ENCODE data around the gene GSTK1. TPM values are rescaled to one million over a fixed set of nuclear protein-coding genes. Genes with fewer than 3 reads are reported as not detected.
"Not testable (repeated sequence)": the region's sequence is repeated elsewhere in the genome, so short reads cannot be mapped to it uniquely, and the experiment has no call there.

The GSTK1 gene
- polyA plus RNA-seq, 1 of the 3 experiments (the other 2 are of a cell fraction) = 299 TPM

- Histone ChIP-seq H3K4me3 (ENCODE audit: low read depth in 2 of 2, low read length in 1 of 2) (peak overlapping the region; percentile 73 to 86), H3K9me2 (no peaks in the 10 kb centered on the region), H3K4me1 (ENCODE audit: control insufficient read depth in 1 of 2, insufficient read depth in 2 of 2, low read depth in 1 of 2, low read length in 1 of 2) (peaks cover 15 to 26% of the 10 kb centered on the region in 2 experiments; a peak in 3 of 4 replicates), H2AFZ (ENCODE audit: low read depth) (peak overlapping the region; percentile 65), H3K9ac (peak overlapping the region; percentile 87), H3K9me3 (no peaks in the 10 kb centered on the region), H4K20me1 (ENCODE audit: insufficient read depth) (peaks cover 15% of the 10 kb centered on the region; the same call in 1 of the 2 replicates), H3K27me3 (ENCODE audit: insufficient read depth) (no peaks in the 10 kb centered on the region), H3K27ac (ENCODE audit: low read depth in 2 of 2, low read length in 1 of 2) (peak overlapping the region; percentile 69 to 89), H3K36me3 (replicated peaks in 1 of 2; ENCODE audit: control insufficient read depth in 1 of 2, insufficient read depth in 2 of 2, low read length in 1 of 2) (peaks cover 23 to 34% of the 10 kb centered on the region in 2 experiments), H3K79me2 (ENCODE audit: insufficient read depth) (peaks cover 53% of the 10 kb centered on the region), H3F3A (replicated peaks; ENCODE audit: insufficient read depth) (peaks cover 3% of the 10 kb centered on the region), H3K4me2 (peak overlapping the region; percentile 80)
- no peak for TF ChIP-seq MEF2A (IDR thresholded peaks at IDR 0.05; ENCODE audit: borderline replicate concordance, low read depth)
- TF ChIP-seq SMC3 (IDR thresholded peaks at IDR 0.05; ENCODE audit: low read depth, low read length) = no peak
- TF ChIP-seq CTCF (IDR thresholded peaks at IDR 0.05) = no peak
- POLR2A ChIA-PET = interaction anchor here (1.2 to 1.7 kb wide), 5 partner anchors 8 to 92 kb away, joined by 3 to 13 read pairs (median 6); partner anchors contain the start of gene GSTK1
- DNase-seq = no peak
- CTCF ChIA-PET = interaction anchor here (1.6 kb wide), 1 partner anchor 11 kb away, joined by 5 read pairs; no protein-coding TSS in a partner anchor
- WGBS (ENCODE audit: low lambda C conversion rate) = under 1% methylated on average over 11 of the region's 11 CpGs
Observed at GRCh38 chr7:143288836-143289235, 25.6 kb downstream of the GSTK1 start.

GRCh38 chr7:143289421-143289820 lies 26.2 kb downstream of the GSTK1 start:
- Histone ChIP-seq H3K9me3 (no peaks in the 10 kb centered on the region), H3K27ac (ENCODE audit: low read depth in 2 of 2, low read length in 1 of 2) (peak overlapping the region; percentile 69 to 89; a peak in 3 of 4 replicates), H3K27me3 (ENCODE audit: insufficient read depth) (no peaks in the 10 kb centered on the region), H3K9me2 (no peaks in the 10 kb centered on the region), H3K4me1 (ENCODE audit: control insufficient read depth in 1 of 2, insufficient read depth in 2 of 2, low read depth in 1 of 2, low read length in 1 of 2) (peaks cover 15 to 23% of the 10 kb centered on the region in 2 experiments; a peak in 3 of 4 replicates), H3K79me2 (ENCODE audit: insufficient read depth) (peaks cover 57% of the 10 kb centered on the region), H3F3A (replicated peaks; ENCODE audit: insufficient read depth) (peaks cover 8% of the 10 kb centered on the region), H4K20me1 (ENCODE audit: insufficient read depth) (peaks cover 15% of the 10 kb centered on the region; the same call in 1 of the 2 replicates), H3K36me3 (replicated peaks in 1 of 2; ENCODE audit: control insufficient read depth in 1 of 2, insufficient read depth in 2 of 2, low read length in 1 of 2) (peaks cover 29 to 40% of the 10 kb centered on the region in 2 experiments), H3K4me3 (ENCODE audit: low read depth in 2 of 2, low read length in 1 of 2) (peak overlapping the region; percentile 73 to 86), H2AFZ (ENCODE audit: low read depth) (no peak overlapping the region), H3K4me2 (peak overlapping the region; percentile 80), H3K9ac (peak overlapping the region; percentile 87)
- no peak for DNase-seq
- ChIA-PET CTCF (interaction anchor here (0.7 to 4.9 kb wide), 4 partner anchors 11 to 74 kb away, joined by 3 to 30 read pairs (median 4); no protein-coding TSS in a partner anchor), POLR2A (interaction anchor here (0.6 to 1.2 kb wide), 3 partner anchors 16 to 41 kb away, joined by 3 to 4 read pairs (median 4); partner anchors contain the start of gene GSTK1)
- TF ChIP-seq FOXM1 (IDR thresholded peaks at IDR 0.05; ENCODE audit: low read depth) = no peak
- TF ChIP-seq CHD2 (IDR thresholded peaks at IDR 0.05; ENCODE audit: low read length, partially characterized antibody) = no peak
- TF ChIP-seq TEAD4 (IDR thresholded peaks at IDR 0.05; ENCODE audit: borderline replicate concordance, insufficient read depth) = no peak
- TF ChIP-seq POLR2AphosphoS5 (IDR thresholded peaks at IDR 0.05; ENCODE audit: low read depth, low read length) = no peak
- no peak for TF ChIP-seq RCOR1 (IDR thresholded peaks at IDR 0.05; ENCODE audit: low read length)
- no peak for TF ChIP-seq MEF2A (IDR thresholded peaks at IDR 0.05; ENCODE audit: borderline replicate concordance, low read depth)
- no peak for TF ChIP-seq TCF12 (IDR thresholded peaks at IDR 0.05)
- TF ChIP-seq SIN3A (IDR thresholded peaks at IDR 0.05; ENCODE audit: borderline replicate concordance, low read depth, low read length) = no peak
- no peak for TF ChIP-seq RAD21 (IDR thresholded peaks at IDR 0.05; ENCODE audit: low read length)
- no peak for TF ChIP-seq ELF1 (IDR thresholded peaks at IDR 0.05)
- no peak for TF ChIP-seq SMC3 (IDR thresholded peaks at IDR 0.05; ENCODE audit: low read depth, low read length)
- 28% methylated on average over 6 of the region's 6 CpGs for WGBS (ENCODE audit: low lambda C conversion rate)

GRCh38 chr7:143289888-143290287 lies 26.6 kb downstream of the GSTK1 start:
- not testable (repeated sequence) for H2AFZ ChIP-seq (ENCODE audit: low read depth); DNase-seq; H3K9me2 ChIP-seq; H3K27me3 ChIP-seq (ENCODE audit: insufficient read depth); H3K9me3 ChIP-seq
- H3K4me2 ChIP-seq = peak overlapping the region; percentile 80
- H3K4me1 ChIP-seq (ENCODE audit: control insufficient read depth in 1 of 2, insufficient read depth in 2 of 2, low read depth in 1 of 2, low read length in 1 of 2) = peaks cover 15 to 21% of the 10 kb centered on the region in 2 experiments; a peak in 3 of 4 replicates
- H3K36me3 ChIP-seq (replicated peaks in 1 of 2; ENCODE audit: control insufficient read depth in 1 of 2, insufficient read depth in 2 of 2, low read length in 1 of 2) = peaks cover 33 to 44% of the 10 kb centered on the region in 2 experiments
- peak overlapping the region; percentile 87; the same call in 1 of the 2 replicates for H3K9ac ChIP-seq
- peaks cover 59% of the 10 kb centered on the region for H3K79me2 ChIP-seq (ENCODE audit: insufficient read depth)
- H3K27ac ChIP-seq (ENCODE audit: low read depth in 2 of 2, low read length in 1 of 2) = peak overlapping the region in 1 of 2 experiments; percentile 69; a peak in 1 of 4 replicates
- 39% methylated on average over 4 of the region's 4 CpGs for WGBS (ENCODE audit: low lambda C conversion rate)
- POLR2A ChIA-PET = interaction anchor here (0.6 to 1.2 kb wide), 3 partner anchors 16 to 40 kb away, joined by 3 to 4 read pairs (median 4); partner anchors contain the start of gene GSTK1
- H4K20me1 ChIP-seq (ENCODE audit: insufficient read depth) = peaks cover 15% of the 10 kb centered on the region; the same call in 1 of the 2 replicates
- peaks cover 13% of the 10 kb centered on the region for H3F3A ChIP-seq (replicated peaks; ENCODE audit: insufficient read depth)
- peak overlapping the region; percentile 73 to 86; a peak in 3 of 4 replicates for H3K4me3 ChIP-seq (ENCODE audit: low read depth in 2 of 2, low read length in 1 of 2)
- CTCF ChIA-PET = interaction anchor here (0.7 to 4.9 kb wide), 4 partner anchors 11 to 75 kb away, joined by 3 to 30 read pairs (median 4); no protein-coding TSS in a partner anchor
